H9 (cell line): Measurements from ENCODE around the gene KCNJ16. TPM values are rescaled to one million over a fixed set of nuclear protein-coding genes. Genes with fewer than 3 reads are reported as not detected.

Source experiments
- DNase-seq: peaks from one replicate; pipeline ENCODE4 v3.0.0-alpha.2; 2017
- H2AFZ ChIP-seq: one replicate; pipeline ENCODE4 v1.6.1; 2013; ENCODE audit warnings: mild to moderate bottlenecking, low read length, control low read depth, moderate library complexity
- H2AK5ac ChIP-seq: 2 replicates; pipeline ENCODE4 v1.6.1; 2013; ENCODE audit warnings: low read length, control low read depth, mixed read lengths; ENCODE audit not compliant: insufficient read length
- H2BK120ac ChIP-seq: one replicate; pipeline ENCODE4 v1.6.1; 2013; ENCODE audit warnings: low read depth, mild to moderate bottlenecking, low read length, control low read depth, inconsistent platforms; ENCODE audit not compliant: poor library complexity, severe bottlenecking
- H2BK12ac ChIP-seq: 2 replicates; pipeline ENCODE4 v1.6.1; 2013; ENCODE audit warnings: low read length, control low read depth, mixed read lengths, low read depth; ENCODE audit not compliant: insufficient read length
- H2BK15ac ChIP-seq: 2 replicates; pipeline ENCODE4 v1.6.1; 2013; ENCODE audit warnings: low read depth, low read length, control low read depth
- H2BK20ac ChIP-seq: one replicate; pipeline ENCODE4 v1.6.1; 2013; ENCODE audit warnings: low read depth, mild to moderate bottlenecking, low read length, control low read depth, inconsistent platforms; ENCODE audit not compliant: poor library complexity, severe bottlenecking
- H2BK5ac ChIP-seq: 2 replicates; pipeline ENCODE4 v1.6.1; 2013; ENCODE audit warnings: low read length, control low read depth, mixed read lengths; ENCODE audit not compliant: insufficient read length
- H3K14ac ChIP-seq: 2 replicates; pipeline ENCODE4 v1.6.1; 2013; ENCODE audit warnings: low read length, control low read depth; ENCODE audit not compliant: insufficient read depth
- H3K18ac ChIP-seq: 2 replicates; pipeline ENCODE4 v1.6.1; 2013; ENCODE audit warnings: low read depth, mild to moderate bottlenecking, mixed read lengths, low read length, control low read depth; ENCODE audit not compliant: insufficient read length
- H3K23ac ChIP-seq: 2 replicates; pipeline ENCODE4 v1.6.1; 2013; ENCODE audit warnings: low read length, control low read depth, mixed read lengths, low read depth; ENCODE audit not compliant: insufficient read length
- H3K23me2 ChIP-seq: 2 replicates; pipeline ENCODE4 v1.6.1; 2013; ENCODE audit warnings: low read depth, mild to moderate bottlenecking, mixed read lengths, low read length, control low read depth; ENCODE audit not compliant: insufficient read length, poor library complexity, severe bottlenecking
- H3K27ac ChIP-seq: 2 replicates; pipeline ENCODE4 v1.5.1; 2013; ENCODE audit warnings: low read length, control low read depth, mixed read lengths, low read depth; ENCODE audit not compliant: insufficient read length
- H3K27me3 ChIP-seq: 2 replicates; pipeline ENCODE4 v1.6.1; 2013; ENCODE audit warnings: low read length, control low read depth, inconsistent platforms; ENCODE audit not compliant: insufficient read depth
- H3K4ac ChIP-seq: 2 replicates; pipeline ENCODE4 v1.6.1; 2013; ENCODE audit warnings: low read depth, mild to moderate bottlenecking, control low read depth, inconsistent platforms, low read length, moderate library complexity
- H3K4me1 ChIP-seq: 2 replicates; pipeline ENCODE4 v1.6.1; 2013; ENCODE audit warnings: low read length, control low read depth, inconsistent platforms; ENCODE audit not compliant: insufficient read depth
- H3K4me2 ChIP-seq: 2 replicates; pipeline ENCODE4 v1.6.1; 2013; ENCODE audit warnings: low read length, control low read depth, mixed read lengths; ENCODE audit not compliant: insufficient read length, insufficient read depth
- H3K56ac ChIP-seq: 2 replicates; pipeline ENCODE4 v1.6.1; 2013; ENCODE audit warnings: low read depth, mild to moderate bottlenecking, mixed read lengths, low read length, control low read depth; ENCODE audit not compliant: insufficient read length
- H3K79me1 ChIP-seq: 2 replicates; pipeline ENCODE4 v1.6.1; 2013; ENCODE audit warnings: low read depth, mild to moderate bottlenecking, moderate library complexity, low read length, control low read depth, inconsistent platforms; ENCODE audit not compliant: insufficient read depth, poor library complexity, severe bottlenecking
- H3K79me2 ChIP-seq: 2 replicates; pipeline ENCODE4 v1.6.1; 2013; ENCODE audit warnings: low read length, control low read depth, inconsistent platforms; ENCODE audit not compliant: insufficient read depth
- H3K9ac ChIP-seq: 2 replicates; pipeline ENCODE4 v1.6.1; 2013; ENCODE audit warnings: low read length, control low read depth, mixed read lengths; ENCODE audit not compliant: insufficient read length; ENCODE audit errors: extremely low read depth
- H3K9me3 ChIP-seq: one replicate; pipeline ENCODE4 v1.6.1; 2013; ENCODE audit warnings: low read depth, low read length, inconsistent platforms; ENCODE audit not compliant: control insufficient read depth
- H3T11ph ChIP-seq: one replicate; pipeline ENCODE4 v1.6.1; 2013; ENCODE audit warnings: mild to moderate bottlenecking, low read length, control low read depth, inconsistent platforms
- H4K20me1 ChIP-seq: one replicate; pipeline ENCODE4 v1.6.1; 2013; ENCODE audit not compliant: control insufficient read depth, insufficient read length, insufficient read depth
- H4K5ac ChIP-seq: 2 replicates; pipeline ENCODE4 v1.6.1; 2013; ENCODE audit warnings: low read depth, mild to moderate bottlenecking, mixed read lengths, low read length, control low read depth; ENCODE audit not compliant: insufficient read length
- H4K8ac ChIP-seq: replicated peaks from 2 replicates; pipeline ENCODE4 v1.6.1; 2013; ENCODE audit warnings: low read length, control low read depth, mixed read lengths, low read depth; ENCODE audit not compliant: insufficient read length
- H4K91ac ChIP-seq: 2 replicates; pipeline ENCODE4 v1.6.1; 2013; ENCODE audit warnings: low read depth, mild to moderate bottlenecking, moderate library complexity, mixed read lengths, low read length, control low read depth; ENCODE audit not compliant: insufficient read length
- H3K27ac Mint-ChIP-seq, 3 experiments: 2 replicates in 2 of 3; 3 replicates in 1 of 3; pipeline ENCODE4 v1.8.0; 2020 to 2021; ENCODE audit warnings: mixed read lengths in 3 of 3, mild to moderate bottlenecking in 1 of 3, moderate library complexity in 1 of 3
- H3K27me3 Mint-ChIP-seq: 2 replicates; pipeline ENCODE4 v1.8.0; 2021; ENCODE audit warnings: low read depth, mild to moderate bottlenecking, moderate library complexity, mixed read lengths
- H3K36me3 Mint-ChIP-seq, 3 experiments: 2 replicates in 2 of 3; 3 replicates in 1 of 3; pipeline ENCODE4 v1.8.0; 2020 to 2021; ENCODE audit warnings: low read depth in 3 of 3, mixed read lengths in 3 of 3; ENCODE audit not compliant: insufficient read depth in 1 of 3
- H3K4me1 Mint-ChIP-seq, 2 experiments: 2 replicates each; pipeline ENCODE4 v1.8.0; 2020; ENCODE audit warnings: mixed read lengths in 2 of 2
- H3K4me3 Mint-ChIP-seq, 2 experiments: 2 replicates in 1 of 2; 3 replicates in 1 of 2; pipeline ENCODE4 v1.8.0; 2020 to 2021; ENCODE audit warnings: mild to moderate bottlenecking in 2 of 2, mixed read lengths in 2 of 2, moderate library complexity in 1 of 2
- H3K9me3 Mint-ChIP-seq, 2 experiments: 2 replicates in 1 of 2; 3 replicates in 1 of 2; pipeline ENCODE4 v1.8.0; 2020; ENCODE audit warnings: mild to moderate bottlenecking in 2 of 2, mixed read lengths in 2 of 2, moderate library complexity in 1 of 2
- CTCF ChIP-seq: fragments of 200-600 bp; sonication (generic); conservative IDR thresholded peaks from 3 replicates; pipeline ENCODE4 v1.8.0; 2021; ENCODE audit warnings: antibody characterized with exemption, mild to moderate bottlenecking
- whole genome bisulfite sequencing: extraction: QIAGEN DNeasy Blood & Tissue Kit; methylation state at CpG from one replicate; pipeline ENCODE4 v1.1.7; 2013; ENCODE audit warnings: missing lambda C conversion rate, low lambda C conversion rate, mixed read lengths; ENCODE audit not compliant: insufficient read length; ENCODE audit errors: extremely low coverage; 5-methylcytosine and 5-hydroxymethylcytosine counted together
- total RNA-seq: library from RNA; stranded (reverse); gene quantifications from 2 replicates; pipeline ENCODE4 v1.2.1, GENCODE V29; 2021

KCNJ16 gene
- total RNA-seq, 1 experiment from 2014 or later, result not detected

- Histone ChIP-seq H3K9ac (no peak overlapping the region), H2BK20ac (no peak overlapping the region), H4K91ac (no peak overlapping the region), H2BK12ac (no peak overlapping the region), H3K23ac (no peak overlapping the region), H3K27ac (no peak overlapping the region), H3K14ac (no peak overlapping the region), H4K5ac (no peak overlapping the region), H3T11ph (no peak overlapping the region), H3K9me3 (no peaks in the 10 kb centered on the region), H3K79me1 (no peaks in the 10 kb centered on the region), H4K20me1 (no peaks in the 10 kb centered on the region), H3K56ac (no peak overlapping the region), H4K8ac (no peak overlapping the region), H3K4me2 (no peak overlapping the region), H3K18ac (no peak overlapping the region), H2BK120ac (no peak overlapping the region), H2BK15ac (no peak overlapping the region), H3K27me3 (no peaks in the 10 kb centered on the region), H2BK5ac (no peak overlapping the region), H3K4me1 (no peaks in the 10 kb centered on the region), H2AK5ac (no peak overlapping the region), H2AFZ (no peak overlapping the region), H3K79me2 (no peaks in the 10 kb centered on the region), H3K4ac (no peak overlapping the region), H3K23me2 (no peaks in the 10 kb centered on the region)
- DNase-seq, result no peak
- H3K27me3 Mint-ChIP-seq, result no peaks in the 10 kb centered on the region
- H3K36me3 Mint-ChIP-seq, result peaks cover 0 to 11% (median 0%) of the 10 kb centered on the region in 3 experiments; a peak in 1 of 7 replicates
- H3K9me3 Mint-ChIP-seq, result peaks cover 8% of the 10 kb centered on the region in 2 experiments; a peak in 3 of 5 replicates
- H3K27ac Mint-ChIP-seq, result no peak overlapping the region
- H3K4me3 Mint-ChIP-seq, result no peak overlapping the region
- TF ChIP-seq CTCF, result no peak
- H3K4me1 Mint-ChIP-seq, result peaks cover 4 to 8% of the 10 kb centered on the region in 2 experiments; a peak in 3 of 4 replicates
- no CpG with 5 or more reads among the region's 4 CpGs for WGBS
Measured at GRCh38 chr17:70120425-70120824, 45.4 kb downstream of the KCNJ16 start.
